HG03565 (cell line): ENCODE measurements around the gene GLIS1.

Source experiments
- ATAC-seq: cut with Tn5 transposase; IDR thresholded peaks from one replicate; pipeline ENCODE4 v1.9.1; 2021; ENCODE audit warnings: mild to moderate bottlenecking, moderate library complexity; ENCODE audit not compliant: unreplicated experiment

GLIS1 gene

DNA sequence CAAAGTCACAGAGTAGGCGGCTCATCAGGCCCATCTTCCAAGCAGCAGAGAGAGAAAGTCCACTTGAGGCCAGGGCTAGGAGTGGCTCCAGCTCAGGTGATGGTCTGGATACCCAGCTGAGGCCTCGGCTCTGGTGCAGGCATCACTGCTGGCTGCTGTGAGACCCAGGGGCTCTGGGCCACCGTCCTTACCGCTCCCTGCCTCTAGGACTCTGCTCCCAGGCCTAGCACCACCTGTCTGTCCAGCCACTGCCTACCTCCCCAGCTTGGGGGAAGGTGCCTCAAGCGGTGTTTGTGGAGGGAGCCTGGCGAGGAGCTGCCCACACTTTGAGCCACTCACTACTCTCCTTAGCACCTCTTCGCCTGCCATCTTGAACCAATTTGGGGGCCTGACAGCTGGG lies 221.9 kb downstream of the GLIS1 start:
- ATAC-seq = no peak

DNA sequence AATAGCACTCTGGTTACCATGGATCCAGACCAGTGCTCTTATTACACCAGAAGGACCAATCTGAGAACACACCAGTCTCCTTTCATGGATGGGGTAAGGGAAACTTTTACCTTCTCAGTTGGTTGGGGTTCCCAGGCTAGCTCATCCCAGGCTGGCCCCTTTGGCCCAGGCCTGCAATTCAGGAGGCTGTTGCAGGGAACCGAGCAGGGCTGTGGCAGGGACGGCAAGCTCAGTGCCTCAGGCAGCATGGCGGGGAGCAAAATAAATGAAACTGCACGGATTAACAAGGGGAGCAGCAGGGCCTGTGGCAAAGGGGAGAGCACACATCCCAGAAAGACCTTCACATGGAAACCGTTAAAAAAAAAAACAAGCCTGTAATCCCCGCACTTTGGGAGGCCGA lies 222.8 kb downstream of the GLIS1 start:
- no peak for ATAC-seq

DNA sequence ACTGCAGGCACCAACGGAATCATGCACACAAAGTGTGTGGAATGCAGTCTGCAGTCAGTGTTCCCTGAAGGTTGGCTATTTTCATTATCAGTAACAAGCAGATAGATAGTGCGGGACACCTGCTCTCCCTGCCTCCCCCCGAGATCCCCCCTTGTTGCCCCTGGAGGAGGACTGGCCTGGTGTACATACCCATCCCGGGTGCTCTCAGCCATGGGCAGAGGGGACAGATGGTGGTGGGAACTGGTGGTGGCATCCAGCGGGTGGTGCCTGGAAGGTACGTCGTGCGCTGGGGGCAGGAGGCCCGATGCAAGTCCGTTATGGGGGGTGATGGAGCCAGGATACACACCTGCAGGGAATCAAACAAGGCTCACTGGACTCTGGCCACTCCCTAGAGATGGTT lies 224.5 kb downstream of the GLIS1 start:
- no peak for ATAC-seq

DNA sequence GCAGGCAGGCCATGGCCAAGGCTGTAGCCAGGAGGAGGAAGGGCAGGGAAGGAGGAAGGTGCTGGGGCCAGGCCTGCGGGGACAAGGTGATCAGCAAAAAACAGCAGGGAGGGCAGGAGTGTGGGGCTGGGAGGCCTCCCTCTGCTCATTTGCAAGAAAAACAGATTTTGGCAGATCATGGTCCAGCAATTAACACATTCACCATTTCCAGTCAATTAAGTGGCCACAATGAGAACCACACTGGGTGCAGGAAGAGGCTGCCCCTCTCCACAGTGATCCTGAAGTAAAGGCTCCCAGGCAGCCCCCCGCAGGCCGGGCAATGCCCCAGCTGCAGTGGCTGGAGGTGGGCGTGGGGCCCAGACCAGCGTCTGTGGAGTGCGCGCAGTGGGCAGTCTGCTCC lies 225.1 kb downstream of the GLIS1 start:
- ATAC-seq = no peak

DNA sequence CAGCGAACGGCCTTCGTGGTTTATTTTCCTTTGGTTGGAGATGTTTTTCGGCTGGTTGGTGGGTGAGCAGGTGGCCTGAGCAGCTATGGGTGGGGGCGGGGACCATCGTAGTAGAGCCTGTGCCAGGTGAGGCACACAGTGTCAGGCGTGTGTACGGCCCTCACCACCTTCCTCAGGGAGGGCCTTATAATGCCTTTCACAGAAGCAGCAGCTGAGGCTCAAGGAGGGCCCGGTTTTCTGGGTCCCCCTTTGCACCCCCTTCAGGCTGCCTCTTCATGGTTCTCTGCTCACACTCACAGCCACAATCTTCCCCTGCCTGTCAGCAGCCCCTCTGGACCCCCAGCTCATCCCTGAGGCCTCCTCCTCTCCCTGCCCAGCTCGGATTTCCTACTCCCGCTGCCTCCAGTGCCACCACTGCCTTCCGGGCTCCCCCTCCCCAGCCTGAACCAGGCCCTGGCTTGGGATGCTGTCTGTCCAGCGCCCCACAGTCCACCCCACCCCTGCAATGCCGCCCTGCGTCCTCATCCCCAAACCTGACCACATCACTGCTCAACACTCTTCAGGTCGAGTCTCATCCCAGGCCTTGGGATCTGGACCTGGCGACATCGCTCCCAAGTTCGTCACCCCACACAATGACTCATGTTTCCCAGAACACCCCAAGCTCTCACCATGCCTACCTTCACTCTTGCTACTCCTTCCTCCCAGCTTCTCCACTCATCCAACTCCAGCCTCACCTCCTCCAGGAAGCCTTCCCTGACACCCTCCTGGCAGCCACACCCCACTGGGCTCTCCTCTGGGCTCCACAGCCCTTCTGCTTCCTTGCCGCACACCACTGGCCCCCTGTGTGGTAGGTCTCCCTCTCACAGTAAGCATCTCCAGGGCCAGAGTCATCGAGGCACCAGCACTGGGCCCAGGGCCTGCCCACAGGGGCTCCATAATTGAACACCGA lies 225.9 kb downstream of the GLIS1 start:
- no peak for ATAC-seq

DNA sequence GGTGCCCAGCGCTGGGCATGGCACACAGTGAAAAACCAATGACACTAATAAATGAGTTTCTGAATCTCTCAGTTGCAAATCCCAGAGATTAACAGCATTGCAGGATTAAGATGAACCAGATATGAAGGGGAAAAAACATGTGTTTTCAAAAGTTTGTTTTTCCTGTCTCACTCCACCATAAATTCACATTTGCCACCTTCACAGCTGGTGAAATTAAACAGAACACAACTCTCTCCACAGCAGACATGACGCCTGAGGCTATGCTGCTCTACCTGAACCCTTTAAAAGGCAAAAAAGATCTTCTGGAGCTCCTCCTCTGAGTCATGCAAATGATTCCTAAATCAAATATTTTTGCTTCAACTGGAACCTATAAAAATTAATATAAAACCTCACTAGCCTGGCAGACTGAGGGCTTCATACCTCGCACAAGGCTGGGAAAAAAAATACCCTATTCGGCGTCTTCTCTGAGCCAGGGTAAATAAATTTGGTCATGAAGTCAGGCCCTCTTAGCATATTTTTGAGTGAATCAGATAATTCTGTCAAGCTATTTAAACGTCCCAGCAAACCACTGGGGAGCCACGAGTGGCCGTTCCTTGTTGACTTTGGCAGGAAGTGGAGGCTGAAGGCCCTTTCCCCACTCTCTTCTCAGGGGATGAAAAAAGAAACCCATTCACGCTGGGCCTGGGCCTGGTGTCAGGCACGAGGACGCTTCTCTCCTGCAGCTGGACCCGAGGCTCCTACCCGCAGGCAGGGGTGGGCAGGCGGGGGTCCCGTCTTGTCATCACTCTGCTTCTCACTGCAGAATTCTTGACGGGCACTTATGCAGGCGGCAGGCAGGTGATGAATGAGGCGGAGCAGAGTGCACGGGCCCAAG lies 226.8 kb downstream of the GLIS1 start:
- ATAC-seq = no peak

DNA sequence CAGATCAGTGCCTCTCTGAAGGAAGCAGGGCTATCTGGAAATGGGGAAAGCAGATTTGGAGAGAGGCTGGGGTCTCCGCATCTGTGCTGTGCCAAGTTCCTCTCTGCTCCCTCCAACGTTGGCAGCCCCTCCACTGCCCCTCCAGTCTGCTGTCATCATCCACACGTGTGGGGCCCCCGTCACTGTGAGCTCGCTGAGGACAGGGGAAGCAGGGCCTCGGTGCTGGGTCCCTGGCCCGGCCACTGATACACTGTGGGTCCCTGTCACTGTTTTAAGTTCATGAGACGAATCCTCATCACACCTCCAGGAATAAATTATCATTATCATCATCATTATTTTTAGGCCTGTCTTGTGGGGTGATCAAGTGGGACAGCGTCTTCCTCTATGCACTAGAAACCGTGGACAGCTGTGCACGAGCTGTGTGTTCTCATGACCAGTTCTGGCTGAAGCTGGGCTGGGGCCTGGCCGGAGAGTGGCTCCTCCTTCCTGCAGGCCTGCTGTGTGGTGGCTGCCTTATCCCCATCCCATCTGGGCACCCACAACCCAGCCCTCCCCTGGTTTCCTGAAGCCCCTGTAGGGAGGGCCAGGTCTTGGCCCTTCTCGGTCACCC lies 227.5 kb downstream of the GLIS1 start:
- no peak for ATAC-seq

DNA sequence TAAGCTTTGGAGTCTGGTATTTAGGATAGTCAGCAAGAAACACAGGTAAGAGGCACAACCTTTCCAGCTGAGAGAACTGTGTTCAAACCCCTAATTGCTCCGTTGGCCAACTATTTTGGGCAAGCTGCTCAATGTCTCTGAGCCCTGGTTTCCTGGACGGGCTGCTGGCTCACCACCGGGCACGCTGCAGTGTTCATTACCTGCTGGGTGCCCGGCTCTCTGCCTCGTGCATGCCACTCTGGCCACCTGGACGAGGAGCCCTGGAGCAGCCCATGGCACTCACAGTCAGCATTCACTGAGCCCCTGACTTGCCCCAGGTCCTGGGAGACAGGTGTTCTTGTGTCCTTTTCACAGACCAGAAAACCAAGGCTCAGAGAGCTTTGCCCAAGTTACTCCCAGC lies 228.7 kb downstream of the GLIS1 start:
- no peak for ATAC-seq

DNA sequence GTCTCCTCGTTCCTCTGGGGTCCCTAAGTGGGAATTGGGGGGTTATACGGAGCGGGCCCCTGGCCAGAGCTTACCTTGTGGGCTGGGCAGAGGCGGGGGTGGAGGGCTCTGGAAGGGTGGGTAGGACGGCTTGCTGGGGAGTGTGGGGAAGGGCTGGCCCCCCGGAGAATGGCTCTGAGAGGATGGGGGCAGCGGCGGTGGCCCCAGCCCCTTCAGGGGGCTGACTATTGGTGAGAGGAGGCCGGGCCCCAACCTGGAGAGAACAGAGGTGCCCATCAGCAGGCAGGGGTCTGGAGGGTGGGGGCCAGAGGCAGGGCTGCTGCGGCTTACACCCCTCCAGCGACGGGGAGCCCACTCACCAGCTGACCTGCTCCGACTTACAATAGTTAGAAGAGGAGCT lies 229.2 kb downstream of the GLIS1 start:
- ATAC-seq = no peak

DNA sequence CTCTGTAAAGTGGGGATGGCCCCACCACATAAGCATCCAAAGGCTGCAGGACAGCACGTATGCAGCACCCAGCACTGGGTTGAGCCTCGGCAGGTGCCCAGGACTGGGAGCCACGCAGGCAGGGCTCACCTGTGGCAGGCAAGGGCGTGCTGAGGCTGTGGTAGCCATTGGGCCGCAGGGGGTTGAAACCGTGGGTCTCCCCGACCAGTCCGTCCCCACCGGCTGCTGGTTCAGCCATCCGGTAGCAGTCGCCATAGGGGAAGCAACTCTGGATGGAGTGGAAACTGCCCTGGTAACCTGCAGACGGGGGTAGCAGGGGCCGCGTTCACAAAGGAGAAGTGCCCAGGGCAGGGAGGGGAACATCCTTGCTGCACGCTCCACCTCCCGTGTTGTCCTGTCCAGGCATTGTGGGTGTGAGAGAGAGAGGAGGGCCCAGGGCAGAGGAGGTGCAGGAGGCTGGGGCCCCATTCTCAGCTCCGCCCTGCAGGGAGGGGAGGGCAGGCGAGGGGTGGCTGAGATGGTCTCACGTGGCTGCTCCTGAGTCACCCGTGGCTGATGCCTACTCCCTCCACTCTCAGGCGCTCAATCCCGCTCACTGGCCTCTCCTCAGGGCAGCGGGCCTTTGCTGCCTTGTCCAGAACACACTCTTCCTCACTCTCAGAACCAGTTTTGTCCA lies 229.8 kb downstream of the GLIS1 start:
- ATAC-seq = no peak

DNA sequence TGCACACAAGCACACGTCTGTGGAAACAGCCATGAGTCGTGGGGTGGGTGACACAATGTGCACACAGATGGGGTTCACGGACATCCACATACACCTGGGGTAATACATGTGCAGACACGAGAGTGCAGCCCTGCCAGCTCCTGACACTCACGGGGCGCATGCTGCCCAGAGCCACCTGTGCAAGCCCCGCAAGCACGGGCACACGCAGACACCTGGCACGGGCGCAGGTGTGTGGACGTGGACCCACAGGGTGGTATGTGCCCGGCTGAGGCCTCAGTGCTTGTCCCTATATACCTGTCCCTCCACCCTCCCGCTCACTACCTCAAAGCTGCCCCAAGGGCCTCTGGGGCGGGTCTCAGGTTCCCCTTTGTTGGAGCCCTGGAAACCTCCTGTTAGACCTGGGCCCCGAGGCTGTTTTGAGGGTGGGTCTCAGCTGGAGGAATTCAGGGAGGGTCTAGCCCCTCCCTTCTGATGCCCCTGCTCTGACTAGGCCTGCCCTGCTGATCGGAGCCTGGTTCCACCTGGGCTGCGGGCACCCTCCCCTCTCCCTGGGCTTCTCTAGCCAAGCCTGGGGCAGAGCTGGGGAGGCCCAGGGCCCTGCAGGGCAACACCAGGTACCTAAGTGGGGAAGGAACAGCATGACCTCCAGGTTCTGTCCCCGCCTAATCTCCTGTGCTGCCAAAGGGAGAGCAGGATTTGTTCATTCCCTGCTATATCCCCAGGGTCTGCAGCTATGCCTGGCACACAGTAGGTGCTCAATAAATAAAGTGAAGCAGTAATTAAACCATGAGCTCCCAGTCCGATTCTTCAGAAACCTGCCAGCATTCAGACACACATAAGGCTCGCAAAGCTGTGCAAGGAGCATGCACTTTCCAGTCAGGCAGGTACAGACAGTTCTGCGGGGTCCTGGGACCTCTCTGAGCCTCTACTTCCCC lies 230.6 kb downstream of the GLIS1 start:
- ATAC-seq = no peak

DNA sequence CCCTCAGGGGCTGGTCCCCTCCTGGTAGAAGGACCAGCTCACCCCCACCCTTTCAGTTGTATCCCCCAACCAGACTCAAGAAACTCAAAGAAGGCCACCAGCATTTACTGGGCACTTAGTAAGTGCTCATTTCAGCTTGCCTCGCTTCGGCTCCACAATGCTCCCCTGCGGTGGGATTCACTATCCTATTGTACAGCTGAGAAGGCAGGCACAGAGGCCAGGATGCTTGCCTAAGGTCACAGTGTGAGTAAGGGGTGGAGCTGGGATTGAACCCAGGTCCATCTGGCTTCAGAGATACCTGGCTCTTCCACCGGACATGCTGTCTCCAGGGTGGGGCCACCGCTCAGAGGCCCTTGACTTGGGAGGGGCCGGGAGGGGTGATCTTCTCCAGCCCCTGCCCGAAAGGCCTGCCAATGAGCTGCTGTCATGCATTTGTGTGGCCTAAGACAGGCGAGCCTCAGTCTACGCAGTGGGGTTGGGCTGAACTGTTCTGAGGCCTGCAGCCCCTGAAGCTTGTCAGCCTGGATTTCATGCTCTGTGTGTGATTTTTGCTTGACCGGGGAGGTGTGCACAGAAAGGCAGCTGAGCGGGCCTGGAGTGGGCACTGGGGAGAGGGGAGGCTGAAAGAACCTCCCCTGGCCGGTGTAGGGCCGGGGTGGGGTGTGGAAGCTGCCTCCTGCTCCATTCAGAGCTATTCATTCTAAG lies 231.7 kb downstream of the GLIS1 start:
- no peak for ATAC-seq

DNA sequence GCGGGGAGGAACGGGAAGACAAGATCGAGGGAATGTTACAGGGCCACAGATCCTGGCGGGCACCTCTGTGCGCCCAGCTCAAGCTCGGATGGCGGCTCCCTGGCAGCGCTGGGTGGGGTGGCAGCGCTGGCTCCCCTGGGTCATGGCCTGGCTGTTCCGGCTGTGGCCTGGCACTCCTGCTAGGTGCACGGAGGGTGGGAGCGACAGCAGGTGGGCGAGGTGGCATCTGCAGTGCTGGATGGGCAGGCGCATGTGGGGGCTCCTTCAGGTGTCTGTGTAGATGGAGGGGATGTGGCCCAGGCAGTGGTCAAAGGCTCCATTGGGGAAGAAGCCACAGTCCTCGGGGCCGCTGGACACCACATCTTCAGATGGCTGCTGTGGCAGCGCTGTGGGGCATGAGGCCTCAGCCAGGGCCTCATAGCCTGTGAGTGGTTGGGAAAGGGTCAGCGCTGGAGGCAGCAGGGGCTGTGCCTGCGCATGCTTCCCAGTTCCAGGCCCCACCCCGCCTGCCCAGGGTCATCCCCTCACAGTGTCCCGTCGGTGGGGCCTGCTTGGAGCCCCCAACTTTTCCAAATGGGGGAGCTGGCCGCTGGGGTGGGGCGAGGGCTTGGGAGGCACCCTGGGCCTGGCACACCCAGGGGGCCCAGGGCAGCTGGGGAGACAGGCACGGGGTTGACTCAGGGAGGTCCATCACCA lies 232.5 kb downstream of the GLIS1 start:
- ATAC-seq = no peak

DNA sequence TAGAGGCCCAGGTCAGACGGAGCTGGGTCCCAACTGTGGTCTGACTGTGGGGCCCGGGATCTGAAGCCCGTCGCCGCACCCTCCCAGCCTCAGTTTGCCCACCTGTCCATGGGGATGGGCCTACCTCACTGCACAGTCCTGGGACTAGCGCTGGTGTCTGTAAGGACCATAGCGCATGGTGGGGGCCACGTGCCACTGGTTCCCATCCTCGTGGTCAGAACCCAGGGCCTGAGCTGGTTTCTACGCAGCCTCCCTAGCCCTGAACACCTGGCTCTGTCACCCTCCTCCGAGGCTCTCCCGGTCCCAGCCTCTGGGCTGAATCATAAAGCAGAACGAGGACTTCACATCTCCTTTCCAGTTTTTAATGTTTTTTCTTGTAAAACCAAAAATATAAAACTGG lies 233.1 kb downstream of the GLIS1 start:
- ATAC-seq = no peak

DNA sequence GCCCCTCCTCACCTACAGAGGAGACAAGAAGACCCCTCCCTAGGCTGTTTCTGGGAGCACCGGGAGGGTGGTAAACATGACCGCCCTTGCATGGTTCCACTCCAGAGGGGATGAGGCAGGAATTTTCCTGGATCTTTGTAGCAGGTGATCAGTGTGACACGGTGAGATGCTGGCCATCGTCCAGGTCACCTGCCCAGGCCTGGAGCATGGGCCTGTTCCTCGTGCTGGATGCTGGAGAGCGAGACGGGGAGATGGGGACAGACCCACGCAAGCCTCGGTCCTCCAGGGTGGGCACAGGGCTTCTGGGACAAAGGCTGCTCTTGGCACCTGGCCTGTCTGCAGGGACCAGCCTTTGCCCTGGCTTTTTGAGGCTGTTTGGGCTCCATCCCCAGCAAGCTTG lies 233.6 kb downstream of the GLIS1 start:
- no peak for ATAC-seq

DNA sequence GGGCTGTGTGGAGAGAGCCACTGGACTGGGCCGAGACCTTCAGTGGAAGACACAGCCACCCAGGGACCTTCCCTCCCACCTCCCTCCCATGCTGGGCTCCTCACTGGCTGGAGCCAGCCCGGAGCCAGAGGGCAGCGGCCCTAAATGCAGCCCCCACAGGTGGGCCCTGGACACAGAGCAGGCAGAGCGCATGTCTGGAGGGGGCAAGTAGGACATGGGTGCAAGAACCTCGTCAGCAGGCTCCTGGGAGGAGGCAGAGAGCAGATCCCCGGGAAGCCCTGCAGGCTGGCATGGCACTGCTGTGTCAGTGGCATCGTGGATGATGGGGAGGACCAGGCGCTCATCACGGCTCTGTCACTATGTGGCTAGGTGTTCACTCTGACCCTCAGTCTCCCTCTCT lies 234.1 kb downstream of the GLIS1 start:
- ATAC-seq = no peak

DNA sequence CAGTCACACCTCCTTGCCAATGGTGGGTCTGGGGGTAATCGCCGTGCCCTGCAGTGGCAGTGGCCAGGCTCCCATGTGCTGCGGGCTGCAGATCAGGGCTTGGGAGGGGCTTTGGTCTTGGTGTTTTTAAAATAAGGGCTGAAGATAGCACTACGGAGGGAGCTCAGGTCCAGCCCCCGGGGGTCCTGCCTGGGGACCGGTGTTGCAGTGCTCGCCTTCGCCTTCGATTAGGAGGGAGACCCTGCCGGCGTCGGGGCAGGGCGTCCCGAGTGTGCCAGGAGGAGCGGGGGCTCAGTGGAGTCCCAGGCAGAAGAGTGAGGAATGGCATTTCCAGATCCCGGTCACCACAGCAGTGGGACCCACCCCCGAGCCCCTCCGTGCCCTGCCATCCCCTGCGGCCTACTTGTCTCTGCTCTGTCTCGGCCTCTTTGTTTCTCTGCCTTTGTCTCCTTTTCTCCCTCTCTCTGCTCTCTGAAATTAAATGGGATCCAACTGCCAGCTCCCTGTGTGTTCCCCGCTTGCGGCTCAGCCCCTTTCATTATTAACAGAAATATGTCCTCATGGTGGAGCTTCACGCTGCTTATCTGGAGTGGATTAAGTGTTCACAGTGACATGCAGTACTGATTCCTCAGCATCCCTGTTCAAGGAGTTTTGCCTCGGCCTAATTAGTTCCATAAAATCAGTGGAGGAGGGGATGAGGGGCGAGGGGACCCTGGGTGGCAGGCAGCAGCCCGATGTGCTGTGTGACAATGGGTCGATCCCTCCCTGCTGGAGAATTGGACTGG lies 235.3 kb downstream of the GLIS1 start:
- ATAC-seq = no peak
